KBM-7 (cell line): ENCODE measurements around the gene KCNJ18.
"Not testable (repeated sequence)": the region's sequence is repeated elsewhere in the genome, so short reads cannot be mapped to it uniquely, and the experiment has no call there.

Experiments used
- DNase-seq: peaks from one replicate; pipeline ENCODE4 v3.0.0-alpha.2; 2015
- in situ Hi-C: fragments of 300-500 bp; cut with MboI; formaldehyde crosslinking; loops from 2 replicates; pipeline ENCODE4 v1.14.3; 2020; ENCODE audit warnings: low sequenced_read_pairs, low pct_unique_long_range_greater_than_20kb, mixed read lengths

The KCNJ18 gene

DNA sequence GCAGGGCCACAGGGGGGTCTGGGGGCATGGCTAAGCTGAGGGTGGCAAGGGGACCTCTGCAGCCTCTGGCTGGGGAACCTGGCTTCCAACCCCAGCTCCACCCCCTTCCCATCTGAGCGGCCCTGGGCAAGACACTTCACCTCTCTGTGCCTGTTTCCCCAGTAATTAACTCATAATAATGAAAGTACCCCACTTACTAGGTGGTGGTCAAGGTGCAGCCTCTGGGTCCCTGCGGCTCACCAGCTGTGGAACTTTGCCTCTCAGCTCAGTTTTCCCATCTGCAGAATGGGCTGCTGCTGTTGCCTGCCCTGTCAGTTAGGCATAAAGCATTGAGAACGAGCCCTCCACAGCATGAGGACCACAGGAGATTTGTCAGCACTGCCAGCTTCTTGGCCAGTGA lies 51.8 kb downstream of the KCNJ18 start:
- in situ Hi-C loops, DNase-seq: not testable (repeated sequence)

DNA sequence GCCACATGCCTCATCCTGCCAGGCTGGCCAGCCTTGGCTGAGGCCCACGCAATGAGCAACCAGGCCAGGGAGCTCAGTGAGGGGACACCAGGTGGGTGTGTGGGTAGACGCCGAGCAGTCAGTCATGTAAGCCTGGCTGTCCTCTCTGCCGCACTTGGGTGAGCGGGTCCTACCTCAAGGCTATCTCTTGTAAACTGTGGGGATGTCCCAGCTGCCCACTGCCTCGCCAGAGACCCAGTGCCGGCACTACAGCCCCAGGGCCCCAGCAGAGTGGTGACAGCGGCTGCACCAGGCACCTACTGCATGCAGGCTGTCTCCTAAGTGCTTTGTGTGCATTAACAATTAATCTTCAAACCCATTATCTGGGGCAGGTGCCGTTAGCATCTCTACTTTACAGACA lies 52.3 kb downstream of the KCNJ18 start:
- DNase-seq, in situ Hi-C loops: not testable (repeated sequence)

DNA sequence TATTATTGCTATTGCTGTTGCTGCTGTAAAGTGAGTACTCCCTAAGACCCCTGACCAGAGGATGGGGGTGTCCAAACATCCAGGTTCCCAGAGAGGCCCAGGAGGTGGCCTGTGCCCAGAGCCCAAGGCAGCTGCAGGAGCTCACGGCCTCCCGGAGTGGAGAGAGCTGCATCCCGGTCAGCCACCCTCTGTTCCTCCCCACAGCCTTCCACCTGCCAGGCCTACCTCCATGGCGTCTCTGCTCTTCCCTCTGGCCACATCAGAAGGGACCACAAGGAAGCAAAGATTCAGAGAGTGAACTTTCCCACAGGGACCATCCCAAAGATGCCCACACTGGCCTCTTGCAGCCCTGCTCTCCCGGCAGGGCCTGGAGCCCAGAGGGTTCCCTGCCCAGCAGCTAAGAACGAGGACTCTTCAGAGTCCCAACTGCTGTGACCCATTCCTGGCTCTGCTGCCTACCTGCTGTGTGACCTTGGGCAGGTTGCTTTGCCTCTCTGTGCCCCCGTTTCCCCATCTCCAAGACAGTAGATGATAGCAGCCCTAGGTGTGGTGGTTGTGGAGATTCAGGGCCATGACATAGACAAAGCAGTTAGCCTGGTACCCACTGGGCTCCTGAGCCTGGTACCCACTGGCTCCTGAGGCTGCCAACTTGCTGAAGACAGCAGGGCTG lies 53.2 kb downstream of the KCNJ18 start:
- in situ Hi-C loops, DNase-seq: not testable (repeated sequence)

DNA sequence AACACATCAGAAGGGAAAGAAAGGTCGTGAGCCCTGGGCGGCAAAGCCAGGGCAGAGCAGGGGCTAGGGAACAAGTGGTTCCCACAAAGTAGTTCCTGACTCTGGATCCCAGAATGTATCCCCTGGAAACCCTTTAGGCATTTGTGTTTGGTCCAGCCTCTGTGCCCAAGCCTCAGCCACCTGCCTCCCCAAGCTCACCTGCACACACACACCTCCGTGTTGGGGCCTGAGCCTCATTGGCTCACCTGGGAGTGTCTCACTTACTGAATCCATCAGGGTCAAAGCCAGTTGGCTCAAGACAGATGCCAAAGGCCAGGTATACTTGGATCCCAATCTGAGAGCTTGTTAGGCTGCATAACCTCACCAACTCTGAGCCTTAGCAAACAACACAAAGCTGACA lies 54.1 kb downstream of the KCNJ18 start:
- DNase-seq, in situ Hi-C loops: not testable (repeated sequence)

DNA sequence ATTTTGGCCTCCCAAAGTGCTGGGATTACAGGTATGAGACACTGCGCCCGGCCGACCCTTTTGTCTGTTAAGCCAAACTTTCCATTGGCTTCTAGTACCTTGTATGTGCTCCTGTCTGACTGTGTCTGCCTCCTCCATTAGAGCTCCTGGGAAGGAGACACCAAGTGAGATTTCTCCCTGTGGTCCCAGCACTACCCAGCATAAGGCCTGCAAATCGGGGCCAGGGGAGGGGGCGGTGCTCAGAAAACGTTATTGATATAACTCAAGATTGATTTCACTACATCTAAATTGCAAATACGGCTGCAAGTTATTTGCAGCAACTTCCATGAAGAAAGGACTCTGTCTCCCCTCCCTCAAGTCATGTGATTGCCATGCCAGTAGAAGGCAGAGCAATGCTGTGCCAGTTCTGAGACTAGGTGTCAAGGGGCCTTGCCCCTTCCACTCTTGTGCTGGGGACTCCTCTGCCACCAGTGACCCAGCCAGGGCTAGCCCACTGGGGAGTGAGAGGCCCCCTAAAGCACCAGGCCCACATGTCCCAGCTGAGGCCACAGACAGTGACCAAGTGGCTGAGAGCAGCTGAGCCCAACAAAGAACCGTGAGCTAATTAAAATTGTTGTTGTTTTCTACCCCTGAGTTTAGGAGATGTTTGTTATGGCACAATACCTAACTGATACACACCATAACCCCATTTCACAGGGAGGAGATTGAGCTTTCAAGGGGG lies 55.0 kb downstream of the KCNJ18 start:
- DNase-seq, in situ Hi-C loops: not testable (repeated sequence)

DNA sequence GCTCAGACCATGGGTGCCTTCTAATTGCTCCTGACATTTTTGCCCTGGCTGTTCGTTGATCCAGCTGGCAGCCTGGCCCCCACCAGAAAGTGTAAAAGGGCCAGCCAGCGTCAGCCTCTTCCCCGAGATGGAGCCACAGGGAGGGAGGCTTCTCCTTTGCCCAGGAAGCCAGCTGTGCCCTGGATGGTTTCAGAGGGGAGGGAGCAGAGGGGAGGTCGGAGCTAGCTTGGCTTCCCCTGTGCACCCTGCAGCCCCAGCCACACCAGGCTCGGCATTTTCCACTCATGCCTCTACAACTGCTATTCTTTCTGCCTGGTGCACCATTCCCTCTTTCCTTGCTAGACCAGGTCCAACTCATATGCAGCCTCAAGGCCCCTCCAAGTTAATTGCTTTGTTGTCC lies 56.4 kb downstream of the KCNJ18 start:
- DNase-seq, in situ Hi-C loops: not testable (repeated sequence)

DNA sequence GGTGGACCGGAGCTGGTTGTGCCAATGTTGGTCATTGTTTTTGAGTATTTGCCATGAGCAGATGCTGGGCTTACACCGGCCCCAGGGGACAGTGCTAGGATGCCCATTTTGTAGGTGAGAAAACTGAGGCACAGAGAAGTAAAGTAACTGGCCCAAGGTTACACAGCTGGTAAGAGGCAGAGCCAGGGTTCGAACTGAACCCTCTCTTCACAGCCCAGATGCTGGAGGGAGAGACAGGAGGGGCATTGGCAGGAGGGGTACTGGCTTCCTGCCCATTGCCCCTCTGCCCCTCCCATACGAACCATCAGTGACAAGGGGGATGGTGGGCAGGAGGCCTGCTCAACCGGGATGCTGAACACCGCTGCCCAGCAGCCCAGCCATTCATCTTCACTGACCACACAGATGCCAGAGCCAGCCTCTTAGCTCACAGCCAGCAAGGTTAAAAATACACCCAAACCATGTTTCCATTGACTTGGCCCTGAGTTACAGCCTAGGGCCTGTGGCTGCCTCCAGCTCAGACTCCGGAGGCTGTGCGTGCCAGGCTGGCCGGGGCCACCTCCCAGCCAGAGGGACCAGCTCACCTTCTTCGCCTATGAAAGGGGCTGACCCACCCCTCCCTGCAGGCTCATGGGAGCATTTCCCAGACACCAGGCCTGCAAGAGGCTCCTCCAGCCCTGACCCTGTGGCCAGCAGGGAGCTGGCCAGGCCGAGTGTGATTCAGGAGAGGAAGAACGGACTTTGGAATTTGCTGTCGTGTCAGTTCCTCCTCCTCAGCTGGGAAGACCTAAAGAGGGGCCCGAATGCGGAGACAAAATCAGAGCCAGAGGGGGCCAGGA lies 57.6 kb downstream of the KCNJ18 start:
- in situ Hi-C loops, DNase-seq: not testable (repeated sequence)

DNA sequence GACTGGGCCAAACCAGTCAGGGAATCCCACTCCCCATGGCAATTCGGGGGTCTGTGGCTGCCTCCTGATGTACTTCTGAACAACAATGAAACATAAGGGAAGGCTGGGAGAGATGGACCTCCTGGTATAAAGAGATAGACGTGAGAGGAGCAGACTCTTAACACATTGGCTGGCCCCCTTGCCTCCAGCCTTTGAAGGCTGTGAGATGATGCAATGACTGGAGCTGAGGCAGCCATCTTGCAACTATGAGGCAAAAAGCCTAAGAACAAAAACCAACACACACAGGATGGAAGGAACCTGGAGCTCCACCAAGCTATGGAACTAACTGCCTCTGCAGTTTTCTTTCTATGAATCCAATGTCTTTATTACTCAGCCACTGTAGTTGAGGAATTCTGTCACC lies 58.8 kb downstream of the KCNJ18 start:
- in situ Hi-C loops, DNase-seq: not testable (repeated sequence)
